ENCODE results near the gene PAGR1.

GRCh38 chr16:29862383-29862883 lies 46.5 kb downstream of the PAGR1 start:
- no peak for TF ChIP-seq CTCF (IDR thresholded peaks at IDR 0.05)
- no peak for TF ChIP-seq EZH2 (IDR thresholded peaks at IDR 0.05)
- no peak for TF ChIP-seq EZH2phosphoT487 (IDR thresholded peaks at IDR 0.05)
